GM12872 (cell line): ENCODE data around the gene SF3B3.

Experiments
- CTCF ChIP-seq: IDR thresholded peaks from 3 replicates; pipeline ENCODE4 v1.5.1; 2011; ENCODE audit warnings: low read depth, mild to moderate bottlenecking, low read length, moderate library complexity; ENCODE audit not compliant: insufficient read depth

SF3B3 gene

GRCh38 chr16:70480127-70481105 lies 43.2 kb upstream of the SF3B3 start:
- TF ChIP-seq CTCF = no peak

- no peak for TF ChIP-seq CTCF
Measured at GRCh38 chr16:70481929-70482536, 41.6 kb upstream of the SF3B3 start.

- no peak for TF ChIP-seq CTCF
Measured at GRCh38 chr16:70482624-70483023, 41.0 kb upstream of the SF3B3 start.

GRCh38 chr16:70483426-70483825 lies 40.2 kb upstream of the SF3B3 start:
- TF ChIP-seq CTCF = no peak

GRCh38 chr16:70484867-70485266 lies 38.7 kb upstream of the SF3B3 start:
- TF ChIP-seq CTCF = no peak

- TF ChIP-seq CTCF = no peak
Measured at GRCh38 chr16:70490261-70490660, 33.4 kb upstream of the SF3B3 start.

- TF ChIP-seq CTCF = no peak
Measured at GRCh38 chr16:70493802-70494201, 29.8 kb upstream of the SF3B3 start.
